ENCODE measurements around the gene CDK17.

CDK17 gene

GRCh38 chr12:96237465-96238077 is 162.7 kb downstream of the CDK17 start:
- peak; percentile 70 for DNase-seq (ENCODE audit: low spot score)

- DNase-seq (ENCODE audit: low spot score), result no peak
These were observed 163.2 kb downstream of the CDK17 start for GRCh38 chr12:96237035-96237434.

GRCh38 chr12:96236221-96236822 is 163.9 kb downstream of the CDK17 start:
- peak; percentile 23 for DNase-seq (ENCODE audit: low spot score)

GRCh38 chr12:96235484-96235826 is 164.8 kb downstream of the CDK17 start:
- no peak for DNase-seq (ENCODE audit: low spot score)

GRCh38 chr12:96234591-96235483 is 165.4 kb downstream of the CDK17 start:
- no peak for DNase-seq (ENCODE audit: low spot score)

- no peak for DNase-seq (ENCODE audit: low spot score)
These were observed 166.2 kb downstream of the CDK17 start for GRCh38 chr12:96233939-96234461.

- DNase-seq (ENCODE audit: low spot score), result no peak
These were observed 167.1 kb downstream of the CDK17 start for GRCh38 chr12:96233168-96233567.

- no peak for DNase-seq (ENCODE audit: low spot score)
These were observed 169.6 kb downstream of the CDK17 start for GRCh38 chr12:96230646-96231045.

- no peak for DNase-seq (ENCODE audit: low spot score)
These were observed 171.5 kb downstream of the CDK17 start for GRCh38 chr12:96228566-96229248.

Data from activated CD4-positive, alpha-beta T cell treated with anti-CD3 and anti-CD28 coated beads, Interleukin-2, Interleukin-4, amounts not matched to agents 100 ng/mL and 50 ng/mL, durations not matched to agents 16 hours and 8 hours (primary cell).